Peyer's patch (tissue), 4 donors: ENCODE data around the gene B4GALT3.

ENCODE experiments used
- POLR2A ChIP-seq, 2 donors: fragments of 450-650 bp; IDR thresholded peaks; one replicate each; pipeline ENCODE4 v1.5.1; 2017; ENCODE audit warnings: antibody characterized with exemption in 2 of 2, mild to moderate bottlenecking in 2 of 2, moderate library complexity in 2 of 2
- TF ChIP-seq, protein P1 (sequence below), 6 experiments: fragments of 450-650 bp in 4 of 6; fragments of 200-600 bp in 2 of 6; sonication (generic) in 1 of 6; IDR thresholded peaks; one replicate each; pipeline ENCODE4 v1.5.1; 2017 to 2019; ENCODE audit warnings: antibody characterized with exemption in 6 of 6, mild to moderate bottlenecking in 3 of 6, moderate library complexity in 1 of 6

DNA sequence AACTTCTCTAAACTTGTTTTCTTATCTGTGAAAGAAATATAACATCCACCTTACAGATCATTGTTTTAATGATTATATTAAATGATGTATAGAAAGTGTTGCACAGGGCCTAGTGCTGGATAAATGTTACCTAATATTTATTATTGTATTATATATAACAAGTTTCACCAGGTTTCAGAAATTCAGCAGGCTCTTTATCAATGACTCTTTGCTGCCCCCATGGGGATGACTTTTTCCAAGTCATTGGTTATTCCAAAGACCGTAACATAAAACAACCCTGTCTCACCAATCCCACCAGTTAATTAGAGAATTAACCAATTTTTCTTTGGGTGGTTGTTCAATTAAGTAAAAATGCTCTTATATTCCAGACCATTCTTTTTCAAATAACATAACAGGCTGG is 37.5 kb downstream of the B4GALT3 start:
- TF ChIP-seq, protein P1, sequence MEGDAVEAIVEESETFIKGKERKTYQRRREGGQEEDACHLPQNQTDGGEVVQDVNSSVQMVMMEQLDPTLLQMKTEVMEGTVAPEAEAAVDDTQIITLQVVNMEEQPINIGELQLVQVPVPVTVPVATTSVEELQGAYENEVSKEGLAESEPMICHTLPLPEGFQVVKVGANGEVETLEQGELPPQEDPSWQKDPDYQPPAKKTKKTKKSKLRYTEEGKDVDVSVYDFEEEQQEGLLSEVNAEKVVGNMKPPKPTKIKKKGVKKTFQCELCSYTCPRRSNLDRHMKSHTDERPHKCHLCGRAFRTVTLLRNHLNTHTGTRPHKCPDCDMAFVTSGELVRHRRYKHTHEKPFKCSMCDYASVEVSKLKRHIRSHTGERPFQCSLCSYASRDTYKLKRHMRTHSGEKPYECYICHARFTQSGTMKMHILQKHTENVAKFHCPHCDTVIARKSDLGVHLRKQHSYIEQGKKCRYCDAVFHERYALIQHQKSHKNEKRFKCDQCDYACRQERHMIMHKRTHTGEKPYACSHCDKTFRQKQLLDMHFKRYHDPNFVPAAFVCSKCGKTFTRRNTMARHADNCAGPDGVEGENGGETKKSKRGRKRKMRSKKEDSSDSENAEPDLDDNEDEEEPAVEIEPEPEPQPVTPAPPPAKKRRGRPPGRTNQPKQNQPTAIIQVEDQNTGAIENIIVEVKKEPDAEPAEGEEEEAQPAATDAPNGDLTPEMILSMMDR (IDR thresholded peaks at IDR 0.05), result peak in 4 of 6 experiments; percentile 45 to 60 (median 55)
- no peak for TF ChIP-seq POLR2A (IDR thresholded peaks at IDR 0.05)
